IMR-90 (cell line): ENCODE measurements around the gene PKP4. TPM values are rescaled to one million over a fixed set of nuclear protein-coding genes. Genes with fewer than 3 reads are reported as not detected.

ENCODE experiments used
- ATAC-seq: fragments of 200-7000 bp; cut with Tn5 transposase; 2 replicates; pipeline ENCODE4 v1.9.1; 2020; ENCODE audit warnings: low read depth, mild to moderate bottlenecking, moderate library complexity
- BruUV-seq: library from RNA; stranded (reverse); fragments of 400-500 nt; replicated peaks from 2 replicates; lab custom pipeline; 2021; lab: Mats Ljungman, UMichigan
- CTCF ChIA-PET: fragments of 300-600 bp; formaldehyde crosslinking; extraction: SDS; loops from one replicate; lab custom pipeline; 2021; ENCODE audit warnings: antibody characterized with exemption; lab: Yijun Ruan, JAX
- POLR2A ChIA-PET: fragments of 300-600 bp; sonication (Branson Sonifier 250); formaldehyde crosslinking; loops from one replicate; lab custom pipeline; 2022; ENCODE audit warnings: antibody characterized with exemption; ENCODE audit not compliant: unreplicated experiment; lab: Charles Lee
- DNase-seq: peaks from one replicate; pipeline ENCODE4 v3.0.0; 2013
- H2AFZ ChIP-seq: replicated peaks from 2 replicates; pipeline ENCODE3; 2013; ENCODE audit warnings: low read length, mild to moderate bottlenecking; ENCODE audit not compliant: poor library complexity
- H2AK5ac ChIP-seq: 2 replicates; pipeline ENCODE4 v1.6.1; 2013; ENCODE audit warnings: low read depth, low read length, inconsistent platforms
- H2AK9ac ChIP-seq: replicated peaks from 2 replicates; pipeline ENCODE3; 2013; ENCODE audit warnings: mild to moderate bottlenecking, low read depth, low read length, moderate library complexity; ENCODE audit not compliant: poor library complexity
- H2BK120ac ChIP-seq: 2 replicates; pipeline ENCODE4 v1.6.1; 2013; ENCODE audit warnings: low read depth, low read length, inconsistent platforms
- H2BK15ac ChIP-seq: 3 replicates; pipeline ENCODE4 v1.6.1; 2013; ENCODE audit warnings: low read depth, low read length, inconsistent platforms
- H2BK20ac ChIP-seq: 2 replicates; pipeline ENCODE4 v1.6.1; 2013; ENCODE audit warnings: low read depth, mild to moderate bottlenecking, inconsistent platforms, low read length, moderate library complexity
- H2BK5ac ChIP-seq: 2 replicates; pipeline ENCODE4 v1.6.1; 2013; ENCODE audit warnings: mild to moderate bottlenecking, low read depth, low read length, inconsistent platforms; ENCODE audit not compliant: poor library complexity, severe bottlenecking
- H3K14ac ChIP-seq: replicated peaks from 2 replicates; pipeline ENCODE4 v1.6.1; 2013; ENCODE audit warnings: low read depth, low read length, inconsistent platforms
- H3K18ac ChIP-seq: 2 replicates; pipeline ENCODE4 v1.6.1; 2013; ENCODE audit warnings: low read depth, low read length, control low read depth
- H3K23ac ChIP-seq: 2 replicates; pipeline ENCODE4 v1.6.1; 2013; ENCODE audit warnings: low read depth, low read length, inconsistent platforms
- H3K27ac ChIP-seq: 2 replicates; pipeline ENCODE4 v1.5.1; 2013; ENCODE audit warnings: mild to moderate bottlenecking, control low read depth, low read length; ENCODE audit not compliant: insufficient read depth
- H3K27me3 ChIP-seq: 2 replicates; pipeline ENCODE4 v1.6.1; 2013; ENCODE audit warnings: low read length; ENCODE audit not compliant: control insufficient read depth, insufficient read depth
- H3K36me3 ChIP-seq: 2 replicates; pipeline ENCODE4 v1.6.1; 2013; ENCODE audit warnings: low read length, mixed read lengths; ENCODE audit not compliant: control insufficient read depth, insufficient read depth
- H3K4ac ChIP-seq: 2 replicates; pipeline ENCODE4 v1.6.1; 2013; ENCODE audit warnings: low read depth, low read length, inconsistent platforms
- H3K4me1 ChIP-seq: 2 replicates; pipeline ENCODE4 v1.6.1; 2013; ENCODE audit warnings: low read length, mixed read lengths; ENCODE audit not compliant: control insufficient read depth, insufficient read depth
- H3K4me2 ChIP-seq: 2 replicates; pipeline ENCODE4 v1.6.1; 2013; ENCODE audit warnings: low read depth, mild to moderate bottlenecking, control low read depth, low read length, moderate library complexity
- H3K4me3 ChIP-seq: 2 replicates; pipeline ENCODE4 v1.5.1; 2013; ENCODE audit warnings: low read depth, mild to moderate bottlenecking, control low read depth, low read length, moderate library complexity; ENCODE audit not compliant: insufficient read depth
- H3K56ac ChIP-seq: 2 replicates; pipeline ENCODE4 v1.6.1; 2013; ENCODE audit warnings: low read length, inconsistent platforms; ENCODE audit not compliant: insufficient read depth; ENCODE audit errors: extremely low read depth
- H3K79me1 ChIP-seq, 2 experiments: 2 replicates each; pipeline ENCODE4 v1.6.1; 2013; ENCODE audit warnings: low read length in 2 of 2, inconsistent platforms in 1 of 2, low read depth in 1 of 2
- H3K9ac ChIP-seq: 2 replicates; pipeline ENCODE4 v1.6.1; 2013; ENCODE audit warnings: low read depth, low read length, control low read depth
- H3K9me1 ChIP-seq: 2 replicates; pipeline ENCODE4 v1.6.1; 2013; ENCODE audit warnings: low read length, inconsistent platforms; ENCODE audit not compliant: insufficient read depth
- H3K9me3 ChIP-seq: 2 replicates; pipeline ENCODE4 v1.6.1; 2013; ENCODE audit warnings: low read length; ENCODE audit not compliant: control insufficient read depth, insufficient read depth
- H4K20me1 ChIP-seq: 2 replicates; pipeline ENCODE4 v1.6.1; 2013; ENCODE audit warnings: low read length, inconsistent platforms; ENCODE audit not compliant: insufficient read depth
- H4K5ac ChIP-seq: 2 replicates; pipeline ENCODE4 v1.6.1; 2013; ENCODE audit warnings: mild to moderate bottlenecking, low read depth, low read length, control low read depth
- H4K8ac ChIP-seq, 2 experiments: 2 replicates each; pipeline ENCODE4 v1.6.1; 2013; ENCODE audit warnings: low read depth in 2 of 2, low read length in 2 of 2, control low read depth in 1 of 2, inconsistent platforms in 1 of 2
- H4K91ac ChIP-seq: 2 replicates; pipeline ENCODE4 v1.6.1; 2013; ENCODE audit warnings: low read depth, low read length, inconsistent platforms; ENCODE audit not compliant: insufficient read depth
- BHLHE40 ChIP-seq: fragments of 150-350 bp; IDR thresholded peaks from 2 replicates; pipeline ENCODE4 v1.6.1; 2016; ENCODE audit warnings: mild to moderate bottlenecking, low read depth, low read length
- CEBPB ChIP-seq: IDR thresholded peaks from 2 replicates; pipeline ENCODE4 v1.6.1; 2012; ENCODE audit warnings: low read depth, low read length, improper control_type of control experiment
- ELK1 ChIP-seq: fragments of 150-350 bp; IDR thresholded peaks from 2 replicates; pipeline ENCODE4 v1.6.1; 2016; ENCODE audit warnings: low read depth, mild to moderate bottlenecking, low read length, moderate library complexity, borderline replicate concordance
- FOS ChIP-seq: fragments of 150-350 bp; IDR thresholded peaks from 2 replicates; pipeline ENCODE4 v1.6.1; 2016; ENCODE audit warnings: low read depth, low read length
- MAFK ChIP-seq: IDR thresholded peaks from 2 replicates; pipeline ENCODE4 v1.6.1; 2012; ENCODE audit warnings: low read depth, low read length, improper control_type of control experiment
- MXI1 ChIP-seq: IDR thresholded peaks from 2 replicates; pipeline ENCODE4 v1.6.1; 2012; ENCODE audit warnings: low read depth, mild to moderate bottlenecking, low read length, moderate library complexity, borderline replicate concordance
- NFE2L2 ChIP-seq: fragments of 150-350 bp; IDR thresholded peaks from 2 replicates; pipeline ENCODE4 v1.6.1; 2016; ENCODE audit warnings: low read depth, mild to moderate bottlenecking, low read length
- RAD21 ChIP-seq: IDR thresholded peaks from 2 replicates; pipeline ENCODE4 v1.6.1; 2012; ENCODE audit warnings: low read length, improper control_type of control experiment
- RFX5 ChIP-seq: IDR thresholded peaks from 2 replicates; pipeline ENCODE4 v1.8.0; 2012; ENCODE audit warnings: low read depth, mild to moderate bottlenecking, low read length, moderate library complexity
- WGBS, 2 experiments: methylation state at CpG; one replicate each; pipeline versions ENCODE4 v1.1.5 to v1.1.7; 2013; ENCODE audit warnings: missing lambda C conversion rate in 2 of 2; ENCODE audit not compliant: insufficient read length in 1 of 2; ENCODE audit errors: extremely low coverage in 2 of 2; 5-methylcytosine and 5-hydroxymethylcytosine counted together
- dilution Hi-C: fragments of 300-500 bp; cut with HindIII; formaldehyde crosslinking; loops from one replicate; pipeline ENCODE4 v1.14.3; 2018; ENCODE audit warnings: low sequenced_read_pairs; ENCODE audit not compliant: unreplicated experiment
- in situ Hi-C: fragments of 300-500 bp; cut with MboI; formaldehyde crosslinking; loops from 3 replicates; pipeline ENCODE4 v1.14.3; 2019; ENCODE audit warnings: low sequenced_read_pairs, inconsistent platforms, mixed read lengths
- intact Hi-C: fragments of 100-400 bp; cut with micrococcal nuclease; formaldehyde crosslinking; loops from 2 replicates; pipeline ENCODE4 v1.10.0; 2022
- polyA plus RNA-seq, 3 experiments: library from polyadenylated mRNA; depleted of rRNA; stranded (reverse); fragments of >200 nt; gene quantifications; 2 replicates each; pipeline ENCODE4 v1.2.3, GENCODE V29; 2012; ENCODE audit warnings: low replicate concordance in 1 of 3
- total RNA-seq: library from RNA; depleted of rRNA; stranded (reverse); fragments of >200 nt; gene quantifications from 2 replicates; pipeline ENCODE4 v1.2.3, GENCODE V29; 2012

The PKP4 gene
- total and polyA plus RNA-seq, 2 of the 4 experiments (the other 2 are of a cell fraction), result 20.1 to 37.8 TPM

GRCh38 chr2:158600155-158600802, 143.5 kb downstream of the PKP4 start:
- Histone ChIP-seq H3K4me3 (no peak overlapping the region), H4K20me1 (no peaks in the 10 kb centered on the region), H2AFZ (no peak overlapping the region), H3K14ac (no peak overlapping the region), H3K4ac (no peak overlapping the region), H3K4me1 (peaks cover 8% of the 10 kb centered on the region), H3K56ac (peak overlapping the region; percentile 64), H3K18ac (no peak overlapping the region), H4K8ac (peak overlapping the region in 1 of 2 experiments; percentile 20; a peak in 1 of 4 replicates), H2BK15ac (no peak overlapping the region), H3K36me3 (peaks cover 1% of the 10 kb centered on the region; the same call in 1 of the 2 replicates), H3K9ac (no peak overlapping the region), H3K23ac (no peak overlapping the region), H2BK120ac (0 out of 2 replicates have a peak overlapping the region, but pooled peaks have one; percentile 17), H3K9me3 (no peaks in the 10 kb centered on the region), H4K5ac (no peak overlapping the region), H2BK20ac (no peak overlapping the region; the same call in 1 of the 2 replicates), H3K27me3 (no peaks in the 10 kb centered on the region), H2AK5ac (no peak overlapping the region), H2BK5ac (peak overlapping the region; percentile 55), H3K9me1 (peaks cover 11% of the 10 kb centered on the region; the same call in 1 of the 2 replicates), H4K91ac (no peak overlapping the region), H3K79me1 (peaks cover 4 to 13% of the 10 kb centered on the region in 2 experiments; a peak in 3 of 4 replicates), H3K4me2 (peak overlapping the region; percentile 30; the same call in 1 of the 2 replicates), H3K27ac (no peak overlapping the region), H2AK9ac (no peak overlapping the region)
- no peak for TF ChIP-seq MXI1
- 0 out of 2 replicates have a peak, but pooled peaks have one; percentile 7 for TF ChIP-seq BHLHE40
- no peak for TF ChIP-seq RAD21
- no peak for TF ChIP-seq ELK1
- TF ChIP-seq FOS, result peak; percentile 52
- TF ChIP-seq MAFK, result no peak
- no peak for TF ChIP-seq NFE2L2
- TF ChIP-seq RFX5, result no peak
- TF ChIP-seq CEBPB, result 0 out of 2 replicates have a peak, but pooled peaks have one; percentile 12
- intact Hi-C loops, result loop anchor here (5.0 kb wide), 2 partner anchors 143 to 188 kb away; partner anchors contain the start of genes CCDC148 and PKP4
- CTCF ChIA-PET, result interaction anchor here (0.6 to 0.8 kb wide), 2 partner anchors 9 to 138 kb away, joined by 3 to 4 read pairs; no protein-coding TSS in a partner anchor
- POLR2A ChIA-PET, result no interaction called here
- dilution Hi-C loops, result no loop called here
- peak; percentile 91 for ATAC-seq
- in situ Hi-C loops, result no loop called here
- WGBS, 2 experiments, result 0% methylated on average over 2 of the region's 3 CpGs; no CpG with 5 or more reads in 1 of the 2 experiments
- BruUV-seq, result no TSS peak
- DNase-seq, result peak; percentile 95
